Left forelimb (tissue), 1 donor: ENCODE results near the gene ZMYND8.
"Not testable (repeated sequence)": the region's sequence is repeated elsewhere in the genome, so short reads cannot be mapped to it uniquely, and the experiment has no call there.

ENCODE experiments used
- DNase-seq: peaks from one replicate; pipeline ENCODE4 v3.0.0-alpha.2; 2018; ENCODE audit warnings: low spot score

Gene ZMYND8

DNA sequence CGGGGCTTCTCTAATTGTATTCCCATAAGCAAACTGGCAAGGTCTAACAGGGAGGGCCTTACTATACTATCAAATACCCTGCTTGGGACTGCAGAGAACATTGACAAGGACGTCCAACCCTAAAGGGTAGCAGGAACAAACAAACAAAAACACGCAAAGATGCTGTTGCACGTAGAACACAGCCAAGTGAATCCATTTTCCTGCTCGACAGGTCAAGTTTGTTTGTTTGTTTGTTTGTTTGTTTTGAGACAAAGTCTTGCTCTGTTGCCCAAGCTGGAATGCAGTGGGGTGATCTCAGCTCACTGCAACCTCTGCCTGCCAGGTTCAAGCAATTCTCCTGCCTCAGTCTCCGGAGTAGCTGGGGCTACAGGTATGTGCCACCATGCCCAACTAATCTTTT, 91.3 kb downstream of the ZMYND8 start:
- no peak for DNase-seq

DNA sequence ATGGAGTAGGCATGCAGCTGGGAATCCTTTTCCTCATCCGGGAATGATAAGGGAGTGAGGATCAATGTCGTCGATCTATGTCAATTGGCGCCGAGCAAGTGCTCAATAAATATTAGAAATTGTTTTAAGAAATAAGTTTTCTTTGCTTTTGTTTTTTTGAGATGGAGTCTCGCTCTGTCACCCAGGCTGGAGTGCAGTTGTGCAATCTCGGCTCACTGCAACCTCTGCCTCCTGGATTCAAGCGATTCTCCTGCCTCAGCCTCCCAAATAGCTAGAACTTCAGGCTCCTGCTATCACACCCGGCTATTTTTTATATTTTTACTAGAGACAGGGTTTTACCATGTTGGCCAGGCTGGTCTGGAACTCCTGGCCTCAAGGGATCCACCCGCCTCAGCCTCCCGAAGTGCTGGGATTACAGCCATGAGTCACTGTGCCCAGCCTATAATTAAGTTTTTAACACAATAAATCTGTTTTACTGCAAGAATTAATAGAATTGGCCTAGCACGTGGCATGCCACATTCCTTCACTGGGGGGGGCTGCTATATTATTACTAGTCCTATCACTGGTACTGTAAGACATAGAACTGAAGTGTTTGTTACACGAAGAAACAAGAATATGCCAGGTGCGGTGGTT, 92.2 kb downstream of the ZMYND8 start:
- DNase-seq: not testable (repeated sequence)

DNA sequence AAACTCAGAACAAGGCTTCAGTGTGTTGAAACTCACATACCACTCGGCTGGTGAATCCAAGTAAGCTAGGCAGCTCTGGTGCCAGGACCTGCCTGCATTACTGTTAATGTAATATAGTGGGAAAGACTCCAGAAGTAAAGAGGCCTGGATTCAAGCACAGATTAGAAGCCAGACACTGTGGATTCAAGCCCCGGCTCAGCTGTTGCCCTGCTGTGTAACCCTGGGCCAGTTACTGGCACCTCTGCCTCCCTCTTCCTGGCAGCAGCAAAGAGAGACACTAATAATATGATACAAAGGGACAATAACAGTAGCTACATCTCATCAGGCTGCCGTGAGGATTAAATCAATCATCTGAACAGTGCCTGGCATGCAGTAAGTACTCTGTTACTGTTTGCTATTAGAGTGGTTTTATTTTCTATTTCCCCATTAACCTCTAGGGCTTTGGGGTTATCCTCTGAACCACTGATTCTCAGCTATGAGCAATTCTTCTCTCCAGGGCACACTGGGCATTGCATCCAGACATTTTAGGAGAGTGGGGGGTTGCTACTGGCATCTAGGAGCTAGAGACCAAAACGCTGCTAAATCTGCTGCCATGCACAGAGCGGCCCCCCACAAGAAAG, 92.9 kb downstream of the ZMYND8 start:
- DNase-seq: no peak

DNA sequence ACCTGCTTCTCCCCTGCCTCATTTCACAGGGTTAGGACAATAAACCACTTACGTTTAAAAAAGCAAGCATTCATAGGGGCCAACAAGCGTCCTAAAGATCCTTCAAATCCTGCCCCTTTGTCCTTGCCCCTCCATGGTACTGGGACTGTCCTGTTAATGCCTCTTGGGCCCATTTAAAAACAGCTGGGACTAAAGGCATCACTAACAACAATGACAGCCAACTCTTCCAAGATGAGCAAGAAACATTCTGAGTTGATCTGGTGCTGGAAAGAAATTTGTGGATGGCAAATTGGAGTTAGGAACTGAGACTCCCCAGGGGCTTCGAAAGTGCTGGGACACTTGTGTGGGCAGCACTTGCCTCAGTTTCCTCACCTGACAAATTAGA, 93.4 kb downstream of the ZMYND8 start:
- DNase-seq: no peak

DNA sequence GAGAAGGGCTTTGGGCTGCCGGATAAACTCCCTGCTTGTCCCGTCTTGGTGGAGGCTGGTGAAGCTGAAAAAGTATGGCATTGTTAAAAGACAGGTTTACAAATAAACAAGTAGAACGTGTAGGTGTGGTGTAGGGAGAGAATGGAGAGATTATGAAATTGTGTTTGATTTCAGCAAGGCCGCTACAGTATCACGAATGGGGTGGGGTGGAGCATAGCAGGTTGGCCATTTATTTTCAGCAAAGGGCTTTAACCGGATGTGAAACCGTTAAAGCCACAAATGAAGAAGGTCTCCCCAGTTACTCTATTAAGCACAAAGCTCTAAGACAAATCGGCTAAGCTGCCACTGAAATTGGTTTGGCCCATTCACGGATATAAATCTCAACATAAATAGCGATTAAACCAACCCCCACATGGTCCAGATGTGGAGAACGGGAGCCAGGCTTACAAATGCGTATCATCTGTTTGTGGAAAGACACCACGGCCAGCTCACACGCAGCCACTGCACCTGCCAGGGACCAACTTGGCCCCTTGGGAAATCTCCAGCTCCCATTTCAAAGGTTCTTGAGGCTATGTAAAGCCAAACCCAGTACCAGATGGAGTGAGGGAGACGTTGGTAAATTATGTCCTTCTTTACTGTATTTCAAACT, 94.0 kb downstream of the ZMYND8 start:
- no peak for DNase-seq

DNA sequence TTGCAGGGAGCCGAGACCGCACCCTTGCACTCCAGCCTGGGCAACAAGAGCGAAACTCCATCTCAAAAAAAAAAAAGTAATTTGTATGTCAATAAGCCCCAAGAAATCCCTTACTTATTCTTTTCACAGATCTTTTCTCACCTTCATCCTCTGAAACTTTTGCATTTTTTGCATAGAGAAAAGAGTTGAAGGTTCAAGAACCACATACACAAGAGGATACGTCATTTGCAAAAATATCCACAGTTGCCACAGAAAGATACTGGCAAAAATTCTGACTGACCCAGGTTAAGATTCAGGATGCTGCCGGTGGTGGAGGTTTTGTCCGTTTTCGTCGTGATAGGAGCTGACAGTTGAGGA, 94.5 kb downstream of the ZMYND8 start:
- no peak for DNase-seq

DNA sequence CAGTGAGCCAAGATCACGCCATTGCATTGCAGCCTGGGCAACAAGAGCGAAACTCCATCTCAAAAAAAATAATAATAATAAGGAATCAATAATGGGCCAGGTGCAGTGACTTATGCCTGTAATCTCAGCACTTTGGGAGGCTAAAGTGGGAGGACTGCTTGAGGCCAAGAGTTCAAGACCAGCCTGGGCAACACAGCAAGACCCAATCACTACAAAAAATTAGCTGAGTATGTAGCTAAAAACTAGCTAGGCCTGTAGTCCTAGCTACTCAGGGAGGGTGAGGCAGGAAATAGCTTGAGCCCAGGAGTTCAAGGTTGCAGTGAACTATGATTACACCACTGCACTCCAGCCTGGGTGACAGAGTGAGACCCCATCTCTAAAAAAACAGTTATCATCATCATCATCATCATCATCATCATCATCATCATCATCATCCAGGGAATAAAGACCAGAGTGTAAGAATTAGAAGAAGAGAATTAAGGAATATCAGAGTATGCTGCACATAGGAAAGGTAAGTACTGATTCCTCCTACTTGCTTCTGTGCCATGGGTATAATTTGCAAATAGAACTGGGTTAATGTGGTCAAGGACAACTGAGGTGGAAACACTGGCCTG, 95.2 kb downstream of the ZMYND8 start:
- not testable (repeated sequence) for DNase-seq

DNA sequence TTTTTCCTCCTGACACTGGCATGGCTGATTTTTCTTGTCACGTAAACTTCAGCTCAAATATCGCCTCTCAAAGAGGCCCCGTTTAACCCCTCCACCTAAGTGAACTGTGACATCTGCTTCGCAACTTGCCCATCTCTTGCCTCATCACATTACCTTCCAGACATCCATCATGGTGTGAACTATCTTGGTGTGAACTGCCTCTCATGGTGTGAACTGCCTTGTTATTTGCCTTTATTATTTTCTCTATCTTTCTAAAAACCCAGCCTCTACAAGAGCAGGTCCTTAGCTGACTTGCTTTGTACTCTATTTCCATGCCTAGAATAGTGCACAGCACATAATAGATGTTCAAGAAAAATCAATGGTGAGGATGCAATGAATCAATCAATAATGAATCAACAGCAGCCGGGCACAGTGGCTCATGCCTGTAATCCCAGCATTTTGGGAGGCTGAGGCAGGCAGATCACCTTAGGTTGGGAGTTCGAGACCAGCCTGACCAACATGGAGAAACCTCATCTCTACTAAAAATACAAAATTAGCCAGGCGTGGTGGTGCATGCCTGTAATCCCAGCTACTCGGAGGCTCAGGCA, 95.9 kb downstream of the ZMYND8 start:
- DNase-seq: not testable (repeated sequence)

DNA sequence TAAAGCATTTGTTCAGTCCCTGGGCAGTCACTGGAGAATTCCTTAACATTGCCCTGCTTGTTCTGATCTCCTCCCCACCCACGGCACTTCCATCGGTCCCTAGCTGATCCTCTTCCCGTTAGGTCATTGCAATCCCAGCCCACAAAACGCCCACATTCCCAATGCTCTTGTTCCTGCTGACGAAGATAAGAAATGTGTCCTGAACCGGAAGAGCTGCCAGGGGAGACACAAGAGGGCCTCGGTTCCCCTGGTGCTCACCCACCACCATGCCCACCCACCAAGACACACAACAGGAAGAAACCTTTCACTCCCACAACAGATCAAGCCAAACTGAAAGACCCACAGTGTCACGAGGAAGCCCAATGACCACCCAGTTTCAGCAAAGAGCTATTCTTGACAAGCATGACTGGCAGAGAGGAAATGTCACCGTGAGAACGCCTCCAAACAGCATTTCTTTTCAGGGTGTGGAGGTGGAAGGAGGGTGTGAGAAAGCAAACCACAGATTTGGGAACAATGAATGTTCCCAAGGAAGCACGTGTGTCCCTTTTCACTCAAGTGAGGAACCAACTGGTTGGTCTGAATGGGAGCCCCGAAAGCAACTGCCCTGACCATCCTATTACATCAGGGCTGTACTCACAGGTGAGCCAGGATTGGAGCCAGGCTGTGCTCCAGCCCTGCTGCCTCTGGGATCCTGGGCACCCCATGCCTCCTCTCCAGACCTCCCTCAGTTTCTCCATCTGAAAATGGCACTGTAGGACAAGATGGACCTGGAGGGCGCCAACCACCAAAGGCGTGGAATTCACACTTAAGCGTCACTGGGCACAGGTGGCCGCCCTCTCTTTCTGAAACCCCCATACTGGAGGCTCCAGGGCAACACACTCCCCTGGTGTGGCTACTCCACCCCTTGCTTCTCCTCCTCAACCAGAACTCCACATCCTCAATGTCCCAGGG, 97.5 kb downstream of the ZMYND8 start:
- no peak for DNase-seq

DNA sequence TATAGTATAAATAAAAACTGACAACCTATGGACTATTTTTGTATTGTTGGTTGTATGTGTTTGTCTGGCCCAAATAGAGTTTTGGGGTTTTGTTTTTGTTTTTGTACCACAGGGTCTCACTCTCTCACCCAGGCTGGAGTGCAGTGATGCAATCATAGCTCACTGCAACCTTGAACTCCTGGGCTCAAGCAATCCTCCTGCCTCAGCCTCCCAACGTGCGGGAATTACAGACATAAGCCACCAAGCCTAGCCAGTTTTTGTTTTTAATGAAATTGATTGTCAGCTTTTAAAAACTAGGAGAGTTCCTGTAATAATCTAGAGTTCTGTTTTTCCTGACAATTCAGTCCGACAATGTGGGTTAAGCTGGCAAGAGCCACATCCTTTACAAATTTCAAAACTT, 98.7 kb downstream of the ZMYND8 start:
- DNase-seq: no peak

DNA sequence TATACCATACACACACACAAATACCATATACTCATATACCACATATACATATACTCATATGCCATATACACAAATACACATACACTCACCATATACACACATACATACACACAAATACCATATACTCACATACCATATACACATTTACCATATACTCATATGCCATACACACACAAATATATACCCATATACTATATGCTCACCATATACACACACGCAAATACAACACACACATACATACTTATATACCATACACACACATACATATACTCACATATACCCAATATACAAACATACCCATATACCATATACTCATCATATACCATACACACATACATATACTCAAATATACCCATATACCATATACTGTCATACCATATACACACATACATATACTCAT, 99.2 kb downstream of the ZMYND8 start:
- DNase-seq: no peak

DNA sequence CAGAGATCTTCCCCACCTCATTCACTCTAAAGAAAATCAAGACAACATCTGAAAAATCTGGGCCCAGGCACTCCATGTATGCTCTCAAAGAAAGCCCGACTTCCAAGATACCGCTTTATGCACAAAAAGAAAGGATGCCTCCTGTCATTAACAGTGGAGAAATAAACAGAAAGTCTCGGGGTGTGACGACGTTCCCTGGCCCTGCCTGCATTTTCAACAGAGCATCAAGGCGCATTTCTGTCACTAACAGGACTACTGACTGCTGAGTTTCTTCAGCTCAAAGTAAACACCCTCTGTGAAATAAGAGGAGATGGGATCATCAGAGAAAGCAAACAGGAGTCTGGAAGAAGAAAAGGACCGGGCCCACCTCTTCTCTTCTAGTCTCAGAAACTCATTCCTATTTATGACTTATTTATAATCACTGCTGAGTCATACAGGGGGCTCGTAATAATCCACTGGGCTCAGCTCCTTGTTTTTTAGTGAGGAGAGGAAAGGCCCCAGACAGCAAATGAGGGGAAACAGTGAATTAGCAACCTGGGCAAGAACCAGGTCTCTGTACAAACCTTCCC, 99.7 kb downstream of the ZMYND8 start:
- no peak for DNase-seq

DNA sequence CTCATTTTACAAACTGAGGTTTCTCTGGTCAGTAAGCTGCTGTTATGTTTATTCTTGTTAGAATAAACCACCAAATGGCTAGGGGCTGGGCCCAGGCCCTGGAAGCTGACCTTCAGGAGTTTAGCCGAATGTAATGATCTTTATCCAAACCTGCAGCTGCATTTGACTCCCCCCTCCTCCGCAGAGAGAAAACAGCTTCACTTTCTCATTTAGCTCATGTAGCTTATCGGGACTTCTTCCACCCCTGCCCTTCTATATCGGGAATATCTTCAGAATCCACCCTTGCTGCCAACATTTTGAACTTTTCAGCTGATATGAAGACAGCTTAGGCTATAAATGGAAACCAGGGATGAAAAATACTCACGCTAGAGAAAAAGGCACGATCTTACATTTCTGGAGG, 102.6 kb downstream of the ZMYND8 start:
- no peak for DNase-seq

DNA sequence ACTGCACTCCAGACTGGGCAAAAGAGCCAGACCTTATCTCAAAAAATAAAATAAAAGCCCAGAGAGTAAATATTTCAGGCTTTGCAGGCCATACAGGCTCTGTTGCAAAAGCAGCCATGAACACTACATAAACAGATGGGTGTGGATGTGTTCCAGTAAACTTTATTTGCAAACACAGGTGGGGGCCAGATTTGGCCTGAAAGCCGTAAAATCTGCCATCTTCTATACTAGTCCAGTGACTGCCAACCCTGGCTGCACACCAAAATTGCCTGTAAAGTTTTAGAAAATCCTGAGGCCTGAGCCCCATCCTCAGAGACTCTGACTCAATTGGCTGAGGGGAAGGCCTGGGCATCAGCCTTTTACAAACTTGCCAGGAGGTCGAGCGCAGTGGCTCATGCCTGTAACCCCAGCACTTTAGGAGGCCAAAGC, 103.6 kb downstream of the ZMYND8 start:
- DNase-seq: no peak

DNA sequence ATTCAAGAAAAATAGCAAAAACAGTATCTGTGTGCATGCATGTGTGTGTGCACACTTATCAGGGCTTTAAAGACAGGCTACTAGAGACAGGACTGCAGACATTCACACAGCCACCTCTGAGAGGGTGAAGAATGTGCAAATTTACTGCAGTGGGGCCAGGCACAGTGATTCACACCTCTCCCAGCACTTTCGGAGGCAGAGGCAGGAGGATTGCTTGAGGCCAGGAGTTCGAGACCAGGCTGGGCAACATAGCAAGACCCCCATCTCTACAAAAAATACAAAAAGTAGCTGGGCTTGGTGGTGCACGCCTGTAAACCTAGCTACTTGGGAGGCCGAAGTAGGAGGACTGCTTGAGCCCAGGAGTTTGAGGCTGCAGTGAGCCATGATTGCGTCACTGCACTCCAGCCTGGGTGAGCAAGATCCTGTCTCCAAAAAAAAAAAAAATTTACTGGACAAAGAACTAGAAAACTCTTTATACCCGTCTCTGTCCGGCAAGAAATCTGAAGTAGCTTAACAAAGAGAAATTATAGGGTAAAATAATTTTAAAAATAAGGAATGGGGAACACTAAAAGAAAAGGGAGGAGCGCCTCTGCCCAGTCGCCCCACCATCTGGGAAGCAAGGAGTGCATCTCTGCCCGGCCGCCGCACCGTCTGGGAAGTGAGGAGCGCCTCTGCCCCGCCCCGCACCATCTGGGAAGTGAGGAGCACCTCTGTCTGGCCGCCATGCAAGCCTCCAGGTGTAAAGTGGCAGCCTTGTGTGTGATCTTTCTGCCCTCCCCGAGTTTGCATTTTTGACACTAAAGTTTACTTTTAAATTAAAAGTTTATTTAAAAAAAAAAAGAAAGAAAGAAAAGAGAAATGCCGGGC, 105.1 kb downstream of the ZMYND8 start:
- DNase-seq: no peak

DNA sequence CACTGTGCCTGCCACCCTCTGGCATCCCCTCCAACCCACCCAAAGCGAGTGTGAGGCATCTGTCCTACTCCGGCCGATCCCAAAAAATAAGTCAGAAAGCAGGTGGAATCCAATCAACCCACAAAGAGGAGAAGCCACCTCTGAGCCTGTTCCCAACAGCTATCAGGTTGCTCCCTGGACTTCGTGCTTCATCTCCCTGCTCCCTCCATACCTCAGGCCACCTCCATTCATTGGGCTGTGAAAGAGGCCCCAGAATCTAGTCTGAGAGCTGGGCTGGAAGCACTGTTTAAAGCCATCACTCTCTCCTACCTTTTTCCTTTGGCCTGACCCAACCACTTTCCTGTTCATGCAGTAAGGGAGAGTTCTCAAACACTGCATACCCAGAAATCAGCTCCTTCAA, 106.1 kb downstream of the ZMYND8 start:
- no peak for DNase-seq

DNA sequence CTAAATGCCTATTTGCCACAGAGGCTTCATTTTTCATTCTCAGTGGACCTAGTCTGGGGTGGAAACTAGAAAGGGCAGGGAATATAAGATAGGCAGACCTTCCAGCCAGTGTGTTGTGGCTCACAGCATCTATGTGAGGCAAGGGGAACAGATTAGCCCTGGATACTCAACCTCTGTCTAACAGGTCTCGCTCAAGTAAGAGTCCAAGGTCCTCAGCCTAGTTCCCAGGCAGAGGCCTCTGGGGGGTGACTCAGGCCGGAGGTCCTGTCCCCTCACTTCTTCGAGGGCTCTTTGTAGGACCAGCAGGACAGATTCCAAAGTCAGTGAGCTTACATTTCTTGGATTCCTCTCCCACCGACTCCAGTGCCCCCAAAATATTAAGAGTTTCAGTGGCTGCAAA, 106.6 kb downstream of the ZMYND8 start:
- DNase-seq: no peak

DNA sequence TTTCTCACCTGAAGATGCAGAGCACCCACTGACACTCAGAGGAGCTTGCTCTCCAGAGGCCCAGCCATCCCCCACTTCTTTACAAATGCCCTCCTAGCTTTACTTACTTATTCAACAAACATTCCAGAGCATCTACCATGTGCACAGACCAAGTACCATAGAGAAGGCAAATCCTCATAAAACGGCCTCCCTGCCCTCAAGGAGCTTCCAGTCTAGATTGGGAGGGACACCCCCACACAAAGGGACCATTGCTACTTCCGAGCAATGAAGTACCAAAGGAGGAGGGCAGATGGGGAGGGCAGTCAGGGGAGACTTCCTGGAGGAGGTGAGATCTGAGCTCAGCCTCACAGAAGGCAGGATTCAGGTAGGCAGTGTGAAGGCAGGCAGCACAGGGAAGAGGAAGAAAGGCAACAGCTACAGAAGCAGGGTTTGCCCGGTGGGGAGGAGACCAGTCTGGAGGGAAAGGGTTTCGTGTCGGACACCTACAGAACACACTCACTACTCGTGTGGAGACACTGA, 108.0 kb downstream of the ZMYND8 start:
- DNase-seq: no peak

DNA sequence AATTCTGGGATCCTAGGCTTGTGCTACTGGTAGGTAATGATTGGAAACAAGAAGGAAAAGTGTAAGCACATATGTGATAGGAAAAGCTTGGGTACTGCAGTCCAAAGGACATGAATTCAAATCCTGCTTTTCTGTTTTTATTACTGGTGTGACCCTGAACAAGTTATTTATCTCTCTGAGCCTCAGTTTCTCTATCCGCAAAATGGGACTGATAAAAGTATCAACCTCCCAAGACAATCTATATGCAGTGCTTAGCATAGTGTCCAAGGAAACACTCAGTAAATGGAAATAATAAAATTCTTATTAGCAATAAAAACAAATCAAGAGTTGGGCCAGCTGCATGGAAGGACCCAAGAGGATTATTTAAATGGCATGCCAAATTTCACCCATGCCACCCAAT, 108.5 kb downstream of the ZMYND8 start:
- DNase-seq: no peak
